ENCODE data around the gene RTN4R.

Gene RTN4R

GRCh38 chr22:20240900-20241299 is 27.2 kb downstream of the RTN4R start:
- no peak for FAIRE-seq

- no peak for FAIRE-seq
Observed at GRCh38 chr22:20240447-20240764, 27.7 kb downstream of the RTN4R start.

- FAIRE-seq, result no peak
Observed at GRCh38 chr22:20239676-20240446, 28.3 kb downstream of the RTN4R start.

GRCh38 chr22:20238901-20239675 is 29.0 kb downstream of the RTN4R start:
- FAIRE-seq, result no peak

- FAIRE-seq, result no peak
Observed at GRCh38 chr22:20238536-20238900, 29.6 kb downstream of the RTN4R start.

GRCh38 chr22:20237480-20238440 is 30.4 kb downstream of the RTN4R start:
- no peak for FAIRE-seq

GRCh38 chr22:20236052-20236717 is 31.9 kb downstream of the RTN4R start:
- no peak for FAIRE-seq

- FAIRE-seq, result no peak
Observed at GRCh38 chr22:20235389-20235991, 32.6 kb downstream of the RTN4R start.

GRCh38 chr22:20234760-20235388 is 33.2 kb downstream of the RTN4R start:
- FAIRE-seq, result no peak

GRCh38 chr22:20234314-20234682 is 33.8 kb downstream of the RTN4R start:
- no peak for FAIRE-seq

GRCh38 chr22:20233351-20234313 is 34.5 kb downstream of the RTN4R start:
- FAIRE-seq, result no peak

GRCh38 chr22:20232781-20233180 is 35.3 kb downstream of the RTN4R start:
- no peak for FAIRE-seq

GRCh38 chr22:20232237-20232598 is 35.9 kb downstream of the RTN4R start:
- no peak for FAIRE-seq

GRCh38 chr22:20231514-20232236 is 36.4 kb downstream of the RTN4R start:
- FAIRE-seq, result no peak

- FAIRE-seq, result no peak
Observed at GRCh38 chr22:20230777-20231420, 37.2 kb downstream of the RTN4R start.

GRCh38 chr22:20229916-20230775 is 38.0 kb downstream of the RTN4R start:
- FAIRE-seq, result no peak

- FAIRE-seq, result no peak
Observed at GRCh38 chr22:20228939-20229272, 39.2 kb downstream of the RTN4R start.

Data from TTC549 (cell line).